ENCODE results near the gene ANO3. TPM values are rescaled to one million over a fixed set of nuclear protein-coding genes. Genes with fewer than 3 reads are reported as not detected.

The ANO3 gene
- total and polyA plus RNA-seq, 2 of the 8 experiments (the other 6 are each of a cell fraction or from before 2014, with no cell fraction given): not detected

DNA sequence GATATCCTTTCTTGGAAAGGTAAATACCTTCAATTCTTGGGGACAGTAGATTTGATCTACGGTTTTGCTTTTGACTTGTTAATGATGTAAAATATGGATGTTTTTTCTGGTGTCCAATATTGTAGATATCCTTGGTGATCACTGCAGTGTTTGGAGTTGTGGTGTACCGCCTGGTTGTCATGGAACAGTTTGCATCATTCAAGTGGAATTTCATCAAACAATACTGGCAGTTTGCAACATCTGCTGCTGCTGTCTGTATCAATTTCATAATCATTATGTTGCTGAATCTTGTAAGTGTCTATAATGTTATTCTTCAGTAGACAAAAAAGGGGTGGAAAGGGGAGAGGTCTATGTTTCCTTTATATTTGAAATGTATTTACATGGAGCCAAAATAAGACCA lies 267.5 kb downstream of the ANO3 start:
- DNase-seq (ENCODE audit: low read depth in 1 of 2, low spot score in 2 of 2) (no peak), FAIRE-seq (no peak)
- Histone ChIP-seq H2BK120ac (replicated peaks; ENCODE audit: low read depth, low read length) (no peak overlapping the region), H3K18ac (ENCODE audit: extremely low read depth, low read length) (no peak overlapping the region), H3K9ac (replicated peaks in 1 of 4; ENCODE audit: extremely low read depth in 1 of 4, low read depth in 3 of 4, low read length in 3 of 4) (no peak overlapping the region), H4K8ac (ENCODE audit: extremely low read depth, insufficient read depth, low read length) (no peak overlapping the region), H4K91ac (replicated peaks; ENCODE audit: insufficient read length, low read length) (no peak overlapping the region), H3K79me1 (ENCODE audit: low read depth, low read length) (no peaks in the 10 kb centered on the region), H3K4me3 (ENCODE audit: extremely low read depth in 1 of 4, insufficient read depth in 2 of 4, low read depth in 3 of 4, low read length in 4 of 4) (no peak overlapping the region), H2BK12ac (ENCODE audit: low read depth, low read length) (no peak overlapping the region), H3K23me2 (ENCODE audit: low read depth, low read length) (no peaks in the 10 kb centered on the region), H2AK5ac (ENCODE audit: low read depth, low read length) (no peak overlapping the region), H3K36me3 (ENCODE audit: control insufficient read depth in 2 of 4, insufficient read depth in 4 of 4, low read length in 3 of 4) (no peaks in the 10 kb centered on the region), H3K23ac (ENCODE audit: insufficient read length) (no peak overlapping the region), H3K14ac (ENCODE audit: insufficient read length) (no peak overlapping the region), H2AFZ (ENCODE audit: low read length) (no peak overlapping the region), H3K27me3 (replicated peaks in 1 of 4; ENCODE audit: control insufficient read depth in 3 of 4, extremely low read depth in 1 of 4, insufficient read depth in 3 of 4, low read length in 3 of 4) (no peaks in the 10 kb centered on the region), H3K56ac (replicated peaks; ENCODE audit: insufficient read length, low read depth, low read length) (no peak overlapping the region), H3K4me1 (replicated peaks in 1 of 4; ENCODE audit: control insufficient read depth in 3 of 4, insufficient read depth in 4 of 4, low read length in 3 of 4) (no peaks in the 10 kb centered on the region; a peak in 1 of 7 replicates), H3K4ac (replicated peaks; ENCODE audit: insufficient read length, low read depth, low read length) (no peak overlapping the region), H2BK20ac (ENCODE audit: low read length) (no peak overlapping the region), H3K9me3 (ENCODE audit: insufficient read depth in 2 of 2, low read depth in 1 of 2, low read length in 1 of 2) (no peaks in the 10 kb centered on the region), H4K5ac (ENCODE audit: insufficient read length, low read depth, low read length) (no peak overlapping the region), H2BK5ac (ENCODE audit: low read depth, low read length) (no peak overlapping the region), H3K4me2 (ENCODE audit: insufficient read depth in 1 of 2, low read depth in 2 of 2, low read length in 2 of 2) (no peak overlapping the region), H2BK15ac (ENCODE audit: low read length) (no peak overlapping the region), H4K20me1 (replicated peaks in 1 of 2; ENCODE audit: control insufficient read depth in 1 of 2, insufficient read depth in 2 of 2, low read length in 2 of 2) (no peaks in the 10 kb centered on the region), H3K79me2 (ENCODE audit: control insufficient read depth in 1 of 2, insufficient read depth in 2 of 2, low read length in 2 of 2) (no peaks in the 10 kb centered on the region), H3K27ac (ENCODE audit: low read depth, low read length) (no peak overlapping the region)
- 94% methylated on average over 2 of the region's 2 CpGs; no CpG with 5 or more reads in 1 of the 2 experiments for WGBS, 2 experiments (ENCODE audit: extremely low coverage in 1 of 2, insufficient coverage in 1 of 2, insufficient read length in 1 of 2, insufficient replicate concordance in 2 of 2, low coverage in 1 of 2, low lambda C conversion rate in 2 of 2, missing lambda C conversion rate in 1 of 2)
- CTCF ChIA-PET (ENCODE audit: partially characterized antibody): no interaction called here
- POLR2A ChIA-PET (ENCODE audit: partially characterized antibody): no interaction called here
- no peak for TF ChIP-seq CEBPB (IDR thresholded peaks at IDR 0.05; ENCODE audit: low read depth, low read length)
- no peak for TF ChIP-seq TEAD4 (IDR thresholded peaks at IDR 0.05; ENCODE audit: low read depth, low read length)
- TF ChIP-seq, protein P1, sequence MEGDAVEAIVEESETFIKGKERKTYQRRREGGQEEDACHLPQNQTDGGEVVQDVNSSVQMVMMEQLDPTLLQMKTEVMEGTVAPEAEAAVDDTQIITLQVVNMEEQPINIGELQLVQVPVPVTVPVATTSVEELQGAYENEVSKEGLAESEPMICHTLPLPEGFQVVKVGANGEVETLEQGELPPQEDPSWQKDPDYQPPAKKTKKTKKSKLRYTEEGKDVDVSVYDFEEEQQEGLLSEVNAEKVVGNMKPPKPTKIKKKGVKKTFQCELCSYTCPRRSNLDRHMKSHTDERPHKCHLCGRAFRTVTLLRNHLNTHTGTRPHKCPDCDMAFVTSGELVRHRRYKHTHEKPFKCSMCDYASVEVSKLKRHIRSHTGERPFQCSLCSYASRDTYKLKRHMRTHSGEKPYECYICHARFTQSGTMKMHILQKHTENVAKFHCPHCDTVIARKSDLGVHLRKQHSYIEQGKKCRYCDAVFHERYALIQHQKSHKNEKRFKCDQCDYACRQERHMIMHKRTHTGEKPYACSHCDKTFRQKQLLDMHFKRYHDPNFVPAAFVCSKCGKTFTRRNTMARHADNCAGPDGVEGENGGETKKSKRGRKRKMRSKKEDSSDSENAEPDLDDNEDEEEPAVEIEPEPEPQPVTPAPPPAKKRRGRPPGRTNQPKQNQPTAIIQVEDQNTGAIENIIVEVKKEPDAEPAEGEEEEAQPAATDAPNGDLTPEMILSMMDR (IDR thresholded peaks at IDR 0.05; ENCODE audit: control extremely low read depth in 1 of 3, insufficient read depth in 1 of 3, low read depth in 1 of 3, low read length in 3 of 3): no peak
- no peak for TF ChIP-seq YY1 (IDR thresholded peaks at IDR 0.05; ENCODE audit: low read depth, low read length)
- TF ChIP-seq RXRA (IDR thresholded peaks at IDR 0.05; ENCODE audit: insufficient read depth, low read depth, low read length): no peak
- no peak for TF ChIP-seq SAP30 (IDR thresholded peaks at IDR 0.05; ENCODE audit: insufficient read depth, insufficient replicate concordance, low read length)
- no peak for TF ChIP-seq NANOG (IDR thresholded peaks at IDR 0.05; ENCODE audit: insufficient read depth, low read depth, low read length, poor library complexity, severe bottlenecking)
- no peak for TF ChIP-seq BACH1 (IDR thresholded peaks at IDR 0.05; ENCODE audit: low read length)
- TF ChIP-seq EGR1 (IDR thresholded peaks at IDR 0.05; ENCODE audit: borderline replicate concordance, low read depth, low read length): no peak
- TF ChIP-seq GTF2F1 (IDR thresholded peaks at IDR 0.05; ENCODE audit: borderline replicate concordance, low read depth, low read length): no peak
- no peak for TF ChIP-seq HDAC6 (IDR thresholded peaks at IDR 0.05; ENCODE audit: low read depth, low read length)
- TF ChIP-seq FOSL1 (IDR thresholded peaks at IDR 0.05; ENCODE audit: insufficient read depth, low read depth, low read length): no peak
- no peak for TF ChIP-seq CHD2 (IDR thresholded peaks at IDR 0.05; ENCODE audit: low read length)
